Measurements from ENCODE around the gene UBR3.

UBR3 gene

GRCh38 chr2:169906731-169907130 is 79.5 kb downstream of the UBR3 start:
- Histone ChIP-seq H3K4me3 (ENCODE audit: low read depth in 1 of 2, low read length in 1 of 2) (no peak overlapping the region), H3K36me3 (no peaks in the 10 kb centered on the region), H3K27me3 (no peaks in the 10 kb centered on the region), H3K9me3 (no peaks in the 10 kb centered on the region), H3K27ac (no peak overlapping the region), H3K4me1 (ENCODE audit: control insufficient read depth in 1 of 2, insufficient read depth in 1 of 2, low read depth in 1 of 2, low read length in 1 of 2) (no peaks in the 10 kb centered on the region)
- no peak for TF ChIP-seq CTCF (IDR thresholded peaks at IDR 0.05)

GRCh38 chr2:169909376-169909775 is 82.1 kb downstream of the UBR3 start:
- Histone ChIP-seq H3K27ac (no peak overlapping the region), H3K4me1 (ENCODE audit: control insufficient read depth in 1 of 2, insufficient read depth in 1 of 2, low read depth in 1 of 2, low read length in 1 of 2) (no peaks in the 10 kb centered on the region), H3K9me3 (no peaks in the 10 kb centered on the region), H3K27me3 (no peaks in the 10 kb centered on the region), H3K4me3 (ENCODE audit: low read depth in 1 of 2, low read length in 1 of 2) (no peak overlapping the region), H3K36me3 (peaks cover 4% of the 10 kb centered on the region)
- TF ChIP-seq CTCF (IDR thresholded peaks at IDR 0.05), result no peak

GRCh38 chr2:169910109-169910799 is 83.0 kb downstream of the UBR3 start:
- H3K27me3 ChIP-seq, result no peaks in the 10 kb centered on the region
- H3K36me3 ChIP-seq, result peaks cover 6% of the 10 kb centered on the region
- H3K4me1 ChIP-seq (ENCODE audit: control insufficient read depth in 1 of 2, insufficient read depth in 1 of 2, low read depth in 1 of 2, low read length in 1 of 2), result no peaks in the 10 kb centered on the region
- H3K9me3 ChIP-seq, result no peaks in the 10 kb centered on the region
- no peak overlapping the region for H3K27ac ChIP-seq
- no peak for TF ChIP-seq CTCF (IDR thresholded peaks at IDR 0.05)
- H3K4me3 ChIP-seq (ENCODE audit: low read depth in 1 of 2, low read length in 1 of 2), result no peak overlapping the region

GRCh38 chr2:169911119-169911518 is 83.9 kb downstream of the UBR3 start:
- H3K9me3 ChIP-seq, result no peaks in the 10 kb centered on the region
- TF ChIP-seq CTCF (IDR thresholded peaks at IDR 0.05), result no peak
- no peak overlapping the region for H3K4me3 ChIP-seq (ENCODE audit: low read depth in 1 of 2, low read length in 1 of 2)
- peaks cover 6% of the 10 kb centered on the region for H3K36me3 ChIP-seq
- H3K27me3 ChIP-seq, result no peaks in the 10 kb centered on the region
- no peak overlapping the region for H3K27ac ChIP-seq
- no peaks in the 10 kb centered on the region for H3K4me1 ChIP-seq (ENCODE audit: control insufficient read depth in 1 of 2, insufficient read depth in 1 of 2, low read depth in 1 of 2, low read length in 1 of 2)

GRCh38 chr2:169916623-169917022 is 89.4 kb downstream of the UBR3 start:
- Histone ChIP-seq H3K27ac (no peak overlapping the region), H3K4me3 (ENCODE audit: low read depth in 1 of 2, low read length in 1 of 2) (no peak overlapping the region)

More at GRCh38 chr2:169916623-169917022, 89.4 kb downstream of the UBR3 start:
- H3K36me3 ChIP-seq, result peaks cover 15% of the 10 kb centered on the region
- TF ChIP-seq CTCF (IDR thresholded peaks at IDR 0.05), result no peak
- H3K9me3 ChIP-seq, result no peaks in the 10 kb centered on the region
- no peaks in the 10 kb centered on the region for H3K27me3 ChIP-seq
- H3K4me1 ChIP-seq (ENCODE audit: control insufficient read depth in 1 of 2, insufficient read depth in 1 of 2, low read depth in 1 of 2, low read length in 1 of 2), result no peaks in the 10 kb centered on the region

Data from neutrophil (primary cell).